H1 (cell line): ENCODE measurements around the gene ZC3H7B. TPM values are rescaled to one million over a fixed set of nuclear protein-coding genes. Genes with fewer than 3 reads are reported as not detected.

Experiments
- CTCF ChIA-PET: fragments of 300-600 bp; sonication (Branson Sonifier 250); formaldehyde crosslinking; loops from one replicate; lab custom pipeline; 2021; ENCODE audit not compliant: partially characterized antibody; lab: Charles Lee
- POLR2A ChIA-PET: fragments of 300-600 bp; sonication (Branson Sonifier 250); formaldehyde crosslinking; loops from one replicate; lab custom pipeline; 2021; ENCODE audit warnings: inconsistent platforms; ENCODE audit not compliant: partially characterized antibody; lab: Charles Lee
- DNase-seq, 2 experiments: peaks; one replicate each; pipeline versions ENCODE4 v3.0.0 to v3.0.0-alpha.2; 2010 to 2022; ENCODE audit warnings: low spot score in 2 of 2, low read depth in 1 of 2, mixed read lengths in 1 of 2
- FAIRE-seq: peaks from 2 replicates; lab custom pipeline; 2011; peaks lifted over from hg19 to GRCh38; lab: Jason Lieb, UNC
- H2AFZ ChIP-seq: 2 replicates; pipeline ENCODE4 v1.8.1; 2012; ENCODE audit warnings: low read length, inconsistent platforms
- H2AK5ac ChIP-seq: 2 replicates; pipeline ENCODE4 v1.6.1; 2013; ENCODE audit warnings: low read depth, low read length
- H2BK120ac ChIP-seq: replicated peaks from 2 replicates; pipeline ENCODE3; 2013; ENCODE audit warnings: low read depth, low read length, inconsistent platforms
- H2BK12ac ChIP-seq: 2 replicates; pipeline ENCODE4 v1.6.1; 2013; ENCODE audit warnings: low read depth, low read length
- H2BK15ac ChIP-seq: 2 replicates; pipeline ENCODE4 v1.6.1; 2013; ENCODE audit warnings: low read length
- H2BK20ac ChIP-seq: 2 replicates; pipeline ENCODE4 v1.6.1; 2013; ENCODE audit warnings: low read length
- H2BK5ac ChIP-seq: 2 replicates; pipeline ENCODE4 v1.6.1; 2013; ENCODE audit warnings: low read depth, low read length
- H3K14ac ChIP-seq: 2 replicates; pipeline ENCODE4 v1.6.1; 2013; ENCODE audit warnings: inconsistent platforms; ENCODE audit not compliant: insufficient read length
- H3K18ac ChIP-seq: 2 replicates; pipeline ENCODE4 v1.6.1; 2013; ENCODE audit warnings: low read length; ENCODE audit errors: extremely low read depth
- H3K23ac ChIP-seq: 2 replicates; pipeline ENCODE4 v1.6.1; 2013; ENCODE audit warnings: inconsistent platforms; ENCODE audit not compliant: insufficient read length
- H3K23me2 ChIP-seq: 2 replicates; pipeline ENCODE4 v1.6.1; 2013; ENCODE audit warnings: low read depth, low read length
- H3K27ac ChIP-seq: 2 replicates; pipeline ENCODE4 v1.6.1; 2011; ENCODE audit warnings: low read depth, low read length, inconsistent platforms
- H3K27me3 ChIP-seq, 4 experiments: replicated peaks in 1 of 4; 1 replicate in 1 of 4; 2 replicates in 3 of 4; pipeline versions ENCODE4 v1.6.1 to v1.8.1; 2011 to 2013; ENCODE audit warnings: low read length in 3 of 4, mild to moderate bottlenecking in 3 of 4, inconsistent platforms in 2 of 4, mixed read lengths in 2 of 4, moderate library complexity in 1 of 4; ENCODE audit not compliant: control insufficient read depth in 3 of 4, insufficient read depth in 3 of 4; ENCODE audit errors: extremely low read depth in 1 of 4
- H3K36me3 ChIP-seq, 4 experiments: 2 replicates each; pipeline versions ENCODE4 v1.6.1 to v1.8.1; 2011 to 2013; ENCODE audit warnings: mild to moderate bottlenecking in 4 of 4, low read length in 3 of 4, moderate library complexity in 2 of 4, control low read depth in 1 of 4, inconsistent platforms in 1 of 4; ENCODE audit not compliant: insufficient read depth in 4 of 4, control insufficient read depth in 2 of 4
- H3K4ac ChIP-seq: replicated peaks from 2 replicates; pipeline ENCODE3; 2013; ENCODE audit warnings: low read length, low read depth, mixed read lengths, inconsistent platforms; ENCODE audit not compliant: insufficient read length
- H3K4me1 ChIP-seq, 4 experiments: replicated peaks in 1 of 4; 1 replicate in 1 of 4; 2 replicates in 3 of 4; pipeline versions ENCODE4 v1.6.1 to v1.8.1; 2011 to 2013; ENCODE audit warnings: low read length in 3 of 4, inconsistent platforms in 2 of 4, mixed read lengths in 1 of 4; ENCODE audit not compliant: insufficient read depth in 4 of 4, control insufficient read depth in 3 of 4
- H3K4me2 ChIP-seq, 2 experiments: 2 replicates each; pipeline versions ENCODE4 v1.6.1 to v1.8.1; 2011 to 2013; ENCODE audit warnings: low read depth in 2 of 2, low read length in 2 of 2, control low read depth in 1 of 2, inconsistent platforms in 1 of 2, mild to moderate bottlenecking in 1 of 2; ENCODE audit not compliant: insufficient read depth in 1 of 2
- H3K4me3 ChIP-seq, 4 experiments: fragments of 200-600, 300-600 bp in 1 of 4; sonication (generic), shearing (Covaris generic), sonication (Bioruptor Twin) in 1 of 4; 2 replicates each; pipeline versions ENCODE4 v1.5.1 to v1.8.1; 2011 to 2016; ENCODE audit warnings: low read length in 4 of 4, low read depth in 3 of 4, control low read depth in 2 of 4, inconsistent platforms in 2 of 4, mild to moderate bottlenecking in 2 of 4, mixed read lengths in 1 of 4, moderate library complexity in 1 of 4; ENCODE audit not compliant: insufficient read depth in 2 of 4; ENCODE audit errors: extremely low read depth in 1 of 4
- H3K56ac ChIP-seq: replicated peaks from 2 replicates; pipeline ENCODE3; 2013; ENCODE audit warnings: low read depth, mild to moderate bottlenecking, mixed read lengths, low read length, inconsistent platforms; ENCODE audit not compliant: insufficient read length
- H3K79me1 ChIP-seq: 2 replicates; pipeline ENCODE4 v1.6.1; 2013; ENCODE audit warnings: low read depth, low read length, control low read depth
- H3K79me2 ChIP-seq, 2 experiments: 2 replicates each; pipeline versions ENCODE4 v1.6.1 to v1.8.1; 2012 to 2013; ENCODE audit warnings: low read length in 2 of 2, mild to moderate bottlenecking in 2 of 2, inconsistent platforms in 1 of 2; ENCODE audit not compliant: insufficient read depth in 2 of 2, control insufficient read depth in 1 of 2
- H3K9ac ChIP-seq, 4 experiments: replicated peaks in 1 of 4; 1 replicate in 1 of 4; 2 replicates in 3 of 4; pipeline versions ENCODE4 v1.6.1 to v1.8.1; 2011 to 2013; ENCODE audit warnings: low read depth in 3 of 4, low read length in 3 of 4, control low read depth in 2 of 4, mild to moderate bottlenecking in 2 of 4, moderate library complexity in 2 of 4, inconsistent platforms in 1 of 4; ENCODE audit errors: extremely low read depth in 1 of 4
- H3K9me3 ChIP-seq, 2 experiments: 2 replicates each; pipeline versions ENCODE4 v1.6.1 to v1.8.1; 2012 to 2013; ENCODE audit warnings: mild to moderate bottlenecking in 2 of 2, moderate library complexity in 2 of 2, control low read depth in 1 of 2, inconsistent platforms in 1 of 2, low read depth in 1 of 2, low read length in 1 of 2, mixed read lengths in 1 of 2; ENCODE audit not compliant: insufficient read depth in 2 of 2
- H4K20me1 ChIP-seq, 2 experiments: replicated peaks in 1 of 2; 2 replicates each; pipeline versions ENCODE3 to v1.8.1; 2011 to 2013; ENCODE audit warnings: inconsistent platforms in 2 of 2, low read length in 2 of 2, mild to moderate bottlenecking in 1 of 2; ENCODE audit not compliant: insufficient read depth in 2 of 2, control insufficient read depth in 1 of 2
- H4K5ac ChIP-seq: 2 replicates; pipeline ENCODE4 v1.6.1; 2013; ENCODE audit warnings: low read length, low read depth, mixed read lengths, inconsistent platforms; ENCODE audit not compliant: insufficient read length
- H4K8ac ChIP-seq: 2 replicates; pipeline ENCODE4 v1.8.0; 2013; ENCODE audit warnings: mild to moderate bottlenecking, moderate library complexity, low read length, inconsistent platforms; ENCODE audit not compliant: insufficient read depth; ENCODE audit errors: extremely low read depth
- H4K91ac ChIP-seq: replicated peaks from 2 replicates; pipeline ENCODE3; 2013; ENCODE audit warnings: low read length, mixed read lengths, inconsistent platforms; ENCODE audit not compliant: insufficient read length
- EGR1 ChIP-seq: IDR thresholded peaks from 2 replicates; pipeline ENCODE4 v1.6.1; 2011; ENCODE audit warnings: low read depth, low read length, borderline replicate concordance
- EP300 ChIP-seq, 2 experiments: IDR thresholded peaks; 1 replicate in 1 of 2; 2 replicates in 1 of 2; pipeline ENCODE4 v1.6.1; 2011 to 2012; ENCODE audit warnings: low read depth in 2 of 2, low read length in 2 of 2, mild to moderate bottlenecking in 2 of 2, borderline replicate concordance in 1 of 2, inconsistent platforms in 1 of 2, moderate library complexity in 1 of 2
- HDAC2 ChIP-seq, 2 experiments: fragments of 300-600 bp in 1 of 2; sonication (generic) in 1 of 2; IDR thresholded peaks; 2 replicates each; pipeline ENCODE4 v1.6.1; 2011 to 2012; ENCODE audit warnings: low read depth in 2 of 2, low read length in 2 of 2, mild to moderate bottlenecking in 2 of 2, moderate library complexity in 2 of 2, borderline replicate concordance in 1 of 2, inconsistent platforms in 1 of 2
- KDM4A ChIP-seq: IDR thresholded peaks from one replicate; pipeline ENCODE4 v1.7.1; 2012; ENCODE audit warnings: low read depth, mild to moderate bottlenecking, moderate library complexity, low read length, inconsistent platforms; ENCODE audit not compliant: severe bottlenecking
- RNF2 ChIP-seq: fragments of 200-900, 300-1000 bp; sonication (generic); IDR thresholded peaks from 2 replicates; pipeline ENCODE4 v1.7.1; 2016; ENCODE audit warnings: borderline replicate concordance, low read depth, mild to moderate bottlenecking, antibody characterized with exemption, low read length; ENCODE audit not compliant: poor library complexity, severe bottlenecking; ENCODE audit errors: missing control alignments
- SIRT6 ChIP-seq: IDR thresholded peaks from one replicate; pipeline ENCODE4 v1.7.1; 2012; ENCODE audit warnings: low read length, inconsistent platforms
- SP2 ChIP-seq: IDR thresholded peaks from 2 replicates; pipeline ENCODE4 v1.6.1; 2012; ENCODE audit warnings: mild to moderate bottlenecking, low read length, inconsistent platforms
- TBP ChIP-seq: IDR thresholded peaks from 2 replicates; pipeline ENCODE4 v1.6.1; 2011; ENCODE audit warnings: low read depth, low read length, improper control_type of control experiment
- TCF12 ChIP-seq: IDR thresholded peaks from 2 replicates; pipeline ENCODE4 v1.6.1; 2011; ENCODE audit warnings: low read depth, mild to moderate bottlenecking, low read length
- WGBS, 2 experiments: shearing (Covaris generic) in 1 of 2; methylation state at CpG; one replicate each; pipeline versions ENCODE4 v1.1.6 to v1.1.7; 2013 to 2015; ENCODE audit warnings: low lambda C conversion rate in 2 of 2, mixed read lengths in 2 of 2, inconsistent platforms in 1 of 2, low coverage in 1 of 2, missing lambda C conversion rate in 1 of 2; ENCODE audit not compliant: insufficient replicate concordance in 2 of 2, insufficient coverage in 1 of 2, insufficient read length in 1 of 2; ENCODE audit errors: extremely low coverage in 1 of 2, missing lambda C conversion rate in 1 of 2; 5-methylcytosine and 5-hydroxymethylcytosine counted together
- polyA plus RNA-seq, 7 experiments: library from polyadenylated mRNA; depleted of rRNA in 3 of 7; stranded (reverse) in 5 of 7; unstranded in 2 of 7; fragments of >200 nt in 5 of 7; fragments of 200-250 nt in 2 of 7; gene quantifications; 1 replicate in 5 of 7; 2 replicates in 1 of 7; 4 replicates in 1 of 7; pipeline versions ENCODE4 v1.2.1 to v1.2.3, GENCODE V29; 2011 to 2013; ENCODE audit warnings: missing spikeins in 2 of 7, mixed read lengths in 2 of 7
- total RNA-seq: library from RNA; stranded (reverse); fragmentation: NEBNext Ultra II Directional; extraction: Animal tissue kit (Norgen Biotek cat#: 25700); gene quantifications from 2 replicates; pipeline ENCODE4 v1.2.1, GENCODE V29; 2021
- TF ChIP-seq, protein P1 (sequence below): IDR thresholded peaks from 2 replicates; pipeline ENCODE4 v1.6.1; 2012; ENCODE audit warnings: low read length, inconsistent platforms

ZC3H7B gene
- total and polyA plus RNA-seq, 2 of the 8 experiments (the other 6 are each of a cell fraction or from before 2014, with no cell fraction given), result 35.5 to 78.6 TPM

DNA sequence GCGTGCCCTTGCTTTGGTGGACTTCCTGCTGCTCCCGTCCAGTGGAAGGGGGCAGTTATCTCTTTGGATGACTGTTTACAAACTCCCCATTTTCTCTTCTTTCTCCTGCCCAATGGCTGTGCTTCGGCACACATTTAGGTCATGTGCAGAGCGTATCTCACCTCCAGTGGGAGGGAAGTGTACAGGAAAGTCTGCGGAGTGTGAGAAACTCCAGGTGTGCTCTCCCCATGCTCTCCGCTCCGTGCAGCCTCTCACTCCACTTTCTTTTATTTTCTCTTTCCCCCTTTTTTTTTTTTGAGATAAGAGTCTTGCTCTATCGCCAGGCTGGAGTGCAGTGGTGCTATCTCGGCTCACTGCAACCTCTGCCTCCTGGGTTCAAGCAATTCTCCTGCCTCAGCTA is 68.5 kb downstream of the ZC3H7B start:
- no peak overlapping the region for H4K5ac ChIP-seq
- no peaks in the 10 kb centered on the region for H4K20me1 ChIP-seq
- H3K9me3 ChIP-seq, result no peaks in the 10 kb centered on the region
- H2BK5ac ChIP-seq, result no peak overlapping the region
- H3K56ac ChIP-seq, result no peak overlapping the region
- H3K36me3 ChIP-seq, result no peaks in the 10 kb centered on the region
- DNase-seq (no peak), FAIRE-seq (no peak)
- H3K4me2 ChIP-seq, result no peak overlapping the region
- POLR2A ChIA-PET, result interaction anchor here (0.6 to 11.5 kb wide), 4 partner anchors 8 to 18 kb away, joined by 3 to 129 read pairs (median 10); partner anchors contain the start of gene TEF
- no peak overlapping the region for H2BK12ac ChIP-seq
- no peak overlapping the region for H3K14ac ChIP-seq
- H2AK5ac ChIP-seq, result no peak overlapping the region
- no peak overlapping the region for H2BK15ac ChIP-seq
- WGBS, 2 experiments, result 92% methylated on average over 7 of the region's 9 CpGs; no CpG with 5 or more reads in 1 of the 2 experiments
- H3K79me2 ChIP-seq, result no peaks in the 10 kb centered on the region
- H3K79me1 ChIP-seq, result no peaks in the 10 kb centered on the region
- H2AFZ ChIP-seq, result no peak overlapping the region
- TF ChIP-seq SIRT6 (no peak), KDM4A (no peak), SP2 (no peak), RNF2 (no peak), EGR1 (no peak), TCF12 (no peak), HDAC2 (IDR thresholded peaks at IDR 0.05; ENCODE audit: borderline replicate concordance in 1 of 2, low read depth in 2 of 2, low read length in 2 of 2) (no peak), EP300 (IDR thresholded peaks at IDR 0.05; ENCODE audit: borderline replicate concordance in 1 of 2, low read depth in 2 of 2, low read length in 2 of 2) (no peak), TBP (no peak)
- TF ChIP-seq, protein P1, sequence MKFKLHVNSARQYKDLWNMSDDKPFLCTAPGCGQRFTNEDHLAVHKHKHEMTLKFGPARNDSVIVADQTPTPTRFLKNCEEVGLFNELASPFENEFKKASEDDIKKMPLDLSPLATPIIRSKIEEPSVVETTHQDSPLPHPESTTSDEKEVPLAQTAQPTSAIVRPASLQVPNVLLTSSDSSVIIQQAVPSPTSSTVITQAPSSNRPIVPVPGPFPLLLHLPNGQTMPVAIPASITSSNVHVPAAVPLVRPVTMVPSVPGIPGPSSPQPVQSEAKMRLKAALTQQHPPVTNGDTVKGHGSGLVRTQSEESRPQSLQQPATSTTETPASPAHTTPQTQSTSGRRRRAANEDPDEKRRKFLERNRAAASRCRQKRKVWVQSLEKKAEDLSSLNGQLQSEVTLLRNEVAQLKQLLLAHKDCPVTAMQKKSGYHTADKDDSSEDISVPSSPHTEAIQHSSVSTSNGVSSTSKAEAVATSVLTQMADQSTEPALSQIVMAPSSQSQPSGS, result no peak
- H4K8ac ChIP-seq, result no peak overlapping the region
- H3K9ac ChIP-seq, result no peak overlapping the region
- no peak overlapping the region for H3K27ac ChIP-seq
- H2BK120ac ChIP-seq, result no peak overlapping the region
- H2BK20ac ChIP-seq, result 0 out of 2 replicates have a peak overlapping the region, but pooled peaks have one; percentile 1
- H3K27me3 ChIP-seq, result no peaks in the 10 kb centered on the region; a peak in 1 of 7 replicates
- no peak overlapping the region for H3K18ac ChIP-seq
- H4K91ac ChIP-seq, result no peak overlapping the region
- no peak overlapping the region for H3K23ac ChIP-seq
- no peak overlapping the region for H3K4ac ChIP-seq
- H3K4me3 ChIP-seq, result no peak overlapping the region
- H3K23me2 ChIP-seq, result no peaks in the 10 kb centered on the region
- CTCF ChIA-PET, result interaction anchor here (1.0 kb wide), 1 partner anchor 20 kb away, joined by 3 read pairs; no protein-coding TSS in a partner anchor
- peaks cover 4 to 22% (median 10%) of the 10 kb centered on the region in 4 experiments; a peak in 6 of 7 replicates for H3K4me1 ChIP-seq
